ENCODE results near the gene NRDE2. TPM values are rescaled to one million over a fixed set of nuclear protein-coding genes. Genes with fewer than 3 reads are reported as not detected.

Gene NRDE2
- total RNA-seq, 1 donor from 2014 or later, result 10.2 TPM

DNA sequence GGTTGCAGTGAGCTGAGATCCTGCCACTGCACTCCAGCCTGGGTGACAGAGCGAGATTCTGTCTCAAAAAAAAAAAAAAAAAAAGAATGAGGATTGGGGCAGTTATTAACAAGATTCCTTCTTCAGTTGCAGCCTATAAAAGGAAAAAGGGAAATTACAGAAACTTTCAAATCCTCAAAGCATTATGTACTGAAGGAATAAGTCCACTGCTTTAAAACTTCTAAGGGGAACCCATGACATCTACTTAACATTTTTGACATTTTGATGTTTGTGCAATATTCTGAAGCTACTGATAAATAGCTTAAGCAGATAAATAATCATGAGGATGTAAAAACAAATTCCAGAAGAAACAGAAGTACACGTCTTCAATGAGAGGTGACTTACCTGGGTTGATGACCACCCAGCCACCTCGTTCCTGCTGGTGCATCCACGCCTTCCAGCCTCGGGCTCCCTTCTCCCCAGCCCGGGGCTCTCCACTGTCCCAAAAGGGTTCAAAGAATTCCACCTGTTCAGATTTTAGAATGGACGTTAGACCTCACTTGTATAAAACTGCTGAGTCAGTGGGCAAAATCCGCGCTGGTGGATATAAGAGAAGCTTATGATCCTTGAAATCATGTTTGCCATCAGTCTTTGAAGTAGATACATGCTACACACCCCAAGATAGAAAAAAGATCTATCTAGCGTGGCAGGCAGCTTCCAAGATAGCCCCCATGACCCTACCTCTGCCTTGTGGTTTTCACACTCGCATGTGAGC, 33.7 kb downstream of the NRDE2 start:
- Histone ChIP-seq H3K36me3 (no peaks in the 10 kb centered on the region), H3K27me3 (no peaks in the 10 kb centered on the region), H3F3A (ENCODE audit: low read depth) (peaks cover 6% of the 10 kb centered on the region), H4K20me1 (ENCODE audit: low read depth) (no peaks in the 10 kb centered on the region), H3K9me3 (ENCODE audit: low read depth) (no peaks in the 10 kb centered on the region), H2AFZ (replicated peaks) (no peak overlapping the region), H3K79me2 (ENCODE audit: low read depth) (no peaks in the 10 kb centered on the region), H3K4me1 (no peaks in the 10 kb centered on the region), H3K27ac (no peak overlapping the region), H3K4me3 (no peak overlapping the region), H3K9ac (no peak overlapping the region), H3K4me2 (no peak overlapping the region)
- H3K36me3 Mint-ChIP-seq, result peaks cover 11% of the 10 kb centered on the region
- no peaks in the 10 kb centered on the region for H3K4me1 Mint-ChIP-seq
- H3K4me3 Mint-ChIP-seq, result no peak overlapping the region
- TF ChIP-seq EZH2phosphoT487 (IDR thresholded peaks at IDR 0.05) (no peak), EZH2 (IDR thresholded peaks at IDR 0.05) (no peak)
- TF ChIP-seq, protein P1, sequence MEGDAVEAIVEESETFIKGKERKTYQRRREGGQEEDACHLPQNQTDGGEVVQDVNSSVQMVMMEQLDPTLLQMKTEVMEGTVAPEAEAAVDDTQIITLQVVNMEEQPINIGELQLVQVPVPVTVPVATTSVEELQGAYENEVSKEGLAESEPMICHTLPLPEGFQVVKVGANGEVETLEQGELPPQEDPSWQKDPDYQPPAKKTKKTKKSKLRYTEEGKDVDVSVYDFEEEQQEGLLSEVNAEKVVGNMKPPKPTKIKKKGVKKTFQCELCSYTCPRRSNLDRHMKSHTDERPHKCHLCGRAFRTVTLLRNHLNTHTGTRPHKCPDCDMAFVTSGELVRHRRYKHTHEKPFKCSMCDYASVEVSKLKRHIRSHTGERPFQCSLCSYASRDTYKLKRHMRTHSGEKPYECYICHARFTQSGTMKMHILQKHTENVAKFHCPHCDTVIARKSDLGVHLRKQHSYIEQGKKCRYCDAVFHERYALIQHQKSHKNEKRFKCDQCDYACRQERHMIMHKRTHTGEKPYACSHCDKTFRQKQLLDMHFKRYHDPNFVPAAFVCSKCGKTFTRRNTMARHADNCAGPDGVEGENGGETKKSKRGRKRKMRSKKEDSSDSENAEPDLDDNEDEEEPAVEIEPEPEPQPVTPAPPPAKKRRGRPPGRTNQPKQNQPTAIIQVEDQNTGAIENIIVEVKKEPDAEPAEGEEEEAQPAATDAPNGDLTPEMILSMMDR (IDR thresholded peaks at IDR 0.05), result no peak
- no peak for DNase-seq (ENCODE audit: low spot score)
- no peaks in the 10 kb centered on the region for H3K27me3 Mint-ChIP-seq (ENCODE audit: insufficient read depth, low read depth)
- H3K9me3 Mint-ChIP-seq, result no peaks in the 10 kb centered on the region
- H3K27ac Mint-ChIP-seq, result no peak overlapping the region

DNA sequence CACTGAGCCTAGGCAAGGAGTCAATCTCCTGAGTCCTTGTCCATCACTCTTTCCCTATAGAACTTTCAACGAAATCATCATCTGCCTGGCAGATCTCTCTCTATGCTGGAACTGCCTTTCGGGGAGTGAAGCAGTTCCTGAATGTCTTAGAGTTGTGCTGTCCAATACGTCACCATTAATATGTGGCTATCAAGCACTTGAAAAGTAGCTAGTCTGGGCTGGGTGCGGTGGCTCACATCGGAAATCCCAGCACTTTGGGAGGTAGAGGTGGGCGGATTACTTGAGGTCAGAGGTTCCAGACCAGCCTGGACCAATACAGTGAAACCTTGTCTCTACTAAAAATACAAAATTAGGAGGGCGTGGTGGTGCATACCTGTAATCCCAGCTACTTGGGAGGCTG, 35.1 kb downstream of the NRDE2 start:
- Mint-ChIP-seq H3K4me1 (no peaks in the 10 kb centered on the region), H3K9me3 (no peaks in the 10 kb centered on the region), H3K27me3 (ENCODE audit: insufficient read depth, low read depth) (no peaks in the 10 kb centered on the region), H3K27ac (no peak overlapping the region), H3K36me3 (peaks cover 14% of the 10 kb centered on the region), H3K4me3 (no peak overlapping the region)
- Histone ChIP-seq H3K36me3 (no peaks in the 10 kb centered on the region), H3K4me3 (no peak overlapping the region), H4K20me1 (ENCODE audit: low read depth) (no peaks in the 10 kb centered on the region), H3K79me2 (ENCODE audit: low read depth) (no peaks in the 10 kb centered on the region), H3K27ac (no peak overlapping the region), H3K9me3 (ENCODE audit: low read depth) (no peaks in the 10 kb centered on the region), H3K9ac (no peak overlapping the region), H3K27me3 (no peaks in the 10 kb centered on the region), H3K4me2 (no peak overlapping the region), H2AFZ (replicated peaks) (no peak overlapping the region), H3K4me1 (no peaks in the 10 kb centered on the region), H3F3A (ENCODE audit: low read depth) (peaks cover 6% of the 10 kb centered on the region)
- DNase-seq (ENCODE audit: low spot score), result no peak
- TF ChIP-seq EZH2 (IDR thresholded peaks at IDR 0.05), result no peak

DNA sequence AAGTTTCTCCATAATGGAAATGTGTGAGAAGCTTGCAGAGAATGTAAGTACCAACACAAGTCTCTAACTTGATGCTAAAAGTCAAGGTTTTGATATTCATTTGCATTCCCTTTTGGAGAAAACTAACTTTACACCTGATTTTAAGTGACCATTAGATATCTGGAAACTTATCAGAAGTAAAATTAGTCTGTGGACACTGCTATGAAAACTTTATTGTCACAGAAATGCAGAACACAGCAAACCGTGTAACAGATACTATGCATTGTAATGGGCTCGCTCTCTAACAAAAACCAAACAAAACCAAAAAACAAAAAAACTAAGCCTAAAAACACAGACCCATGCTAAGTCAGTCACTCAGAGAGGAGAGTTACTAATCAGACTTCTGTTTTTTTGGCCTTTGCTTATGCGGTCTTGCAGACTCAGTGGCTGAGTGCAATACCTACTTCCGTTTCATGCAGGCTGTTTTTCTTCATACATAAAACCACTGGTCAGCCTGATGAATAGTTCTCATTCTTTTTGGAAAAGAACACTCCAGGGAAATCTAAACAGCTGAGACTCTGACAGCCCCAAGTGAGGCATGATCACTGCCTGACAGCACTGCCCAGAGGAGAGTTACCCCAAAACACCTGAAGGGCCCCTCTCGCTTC, 35.7 kb downstream of the NRDE2 start:
- H3K9me3 ChIP-seq (ENCODE audit: low read depth), result no peaks in the 10 kb centered on the region
- H3K4me2 ChIP-seq, result no peak overlapping the region
- no peak for TF ChIP-seq EZH2phosphoT487 (IDR thresholded peaks at IDR 0.05)
- TF ChIP-seq, protein P1 (IDR thresholded peaks at IDR 0.05), result no peak
- no peak for TF ChIP-seq EZH2 (IDR thresholded peaks at IDR 0.05)
- H3K27ac ChIP-seq, result no peak overlapping the region
- H3K36me3 Mint-ChIP-seq, result peaks cover 14% of the 10 kb centered on the region
- no peaks in the 10 kb centered on the region for H3K79me2 ChIP-seq (ENCODE audit: low read depth)
- no peak overlapping the region for H2AFZ ChIP-seq (replicated peaks)
- no peaks in the 10 kb centered on the region for H3K27me3 Mint-ChIP-seq (ENCODE audit: insufficient read depth, low read depth)
- no peaks in the 10 kb centered on the region for H3K4me1 Mint-ChIP-seq
- DNase-seq (ENCODE audit: low spot score), result no peak
- H3K27ac Mint-ChIP-seq, result no peak overlapping the region
- no peaks in the 10 kb centered on the region for H3K4me1 ChIP-seq
- no peak overlapping the region for H3K9ac ChIP-seq
- H3F3A ChIP-seq (ENCODE audit: low read depth), result peaks cover 2% of the 10 kb centered on the region
- H3K4me3 Mint-ChIP-seq, result no peak overlapping the region
- H3K4me3 ChIP-seq, result no peak overlapping the region
- no peaks in the 10 kb centered on the region for H4K20me1 ChIP-seq (ENCODE audit: low read depth)
- no peaks in the 10 kb centered on the region for H3K36me3 ChIP-seq
- no peaks in the 10 kb centered on the region for H3K9me3 Mint-ChIP-seq
- H3K27me3 ChIP-seq, result no peaks in the 10 kb centered on the region

DNA sequence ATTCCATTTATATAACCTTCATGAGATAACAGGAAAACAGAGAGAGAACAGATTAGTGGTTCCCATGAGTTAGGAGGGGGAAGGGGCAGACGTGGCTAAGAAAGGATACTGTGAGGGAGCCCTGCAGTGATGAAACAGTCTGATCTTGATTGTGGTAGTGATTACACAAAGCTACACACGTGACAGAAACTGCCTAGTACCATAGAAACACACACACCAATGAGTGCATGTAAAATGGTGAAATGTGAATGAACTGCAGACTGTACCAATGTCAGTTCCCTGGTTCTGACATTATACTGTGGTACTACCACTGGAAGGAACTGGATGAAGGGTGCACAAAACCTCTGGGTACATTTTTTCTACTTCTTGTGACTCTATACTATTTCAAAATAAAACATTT, 36.9 kb downstream of the NRDE2 start:
- Mint-ChIP-seq H3K27ac (no peak overlapping the region), H3K9me3 (no peaks in the 10 kb centered on the region), H3K4me3 (no peak overlapping the region), H3K4me1 (no peaks in the 10 kb centered on the region), H3K27me3 (ENCODE audit: insufficient read depth, low read depth) (no peaks in the 10 kb centered on the region), H3K36me3 (peaks cover 12% of the 10 kb centered on the region)
- no peak overlapping the region for H3K4me3 ChIP-seq
- H3K4me1 ChIP-seq, result no peaks in the 10 kb centered on the region
- no peak for DNase-seq (ENCODE audit: low spot score)
- no peaks in the 10 kb centered on the region for H3K36me3 ChIP-seq
- no peaks in the 10 kb centered on the region for H3K9me3 ChIP-seq (ENCODE audit: low read depth)
- no peak overlapping the region for H3K27ac ChIP-seq
- H4K20me1 ChIP-seq (ENCODE audit: low read depth), result no peaks in the 10 kb centered on the region
- H3K4me2 ChIP-seq, result no peak overlapping the region
- H3K9ac ChIP-seq, result no peak overlapping the region
- H3K79me2 ChIP-seq (ENCODE audit: low read depth), result no peaks in the 10 kb centered on the region
- no peak overlapping the region for H2AFZ ChIP-seq (replicated peaks)
- H3F3A ChIP-seq (ENCODE audit: low read depth), result no peaks in the 10 kb centered on the region
- TF ChIP-seq EZH2phosphoT487 (IDR thresholded peaks at IDR 0.05) (no peak), EZH2 (IDR thresholded peaks at IDR 0.05) (no peak)
- TF ChIP-seq, protein P1 (IDR thresholded peaks at IDR 0.05), result no peak
- no peaks in the 10 kb centered on the region for H3K27me3 ChIP-seq
